GM23248 (cell line): ENCODE measurements around the gene TMC2.
"Not testable (repeated sequence)": the region's sequence is repeated elsewhere in the genome, so short reads cannot be mapped to it uniquely, and the experiment has no call there.

ENCODE experiments used
- EZH2 ChIP-seq: fragments of 200-600 bp; sonication (generic); IDR thresholded peaks from 2 replicates; pipeline ENCODE4 v1.6.1; 2018; ENCODE audit warnings: antibody characterized with exemption, mild to moderate bottlenecking; ENCODE audit not compliant: insufficient read depth, poor library complexity, severe bottlenecking
- EZH2phosphoT487 ChIP-seq: fragments of 200-600 bp; sonication (generic); IDR thresholded peaks from 2 replicates; pipeline ENCODE4 v1.6.1; 2018; ENCODE audit warnings: antibody characterized with exemption, moderate library complexity, mild to moderate bottlenecking, low read depth; ENCODE audit not compliant: insufficient read depth

DNA sequence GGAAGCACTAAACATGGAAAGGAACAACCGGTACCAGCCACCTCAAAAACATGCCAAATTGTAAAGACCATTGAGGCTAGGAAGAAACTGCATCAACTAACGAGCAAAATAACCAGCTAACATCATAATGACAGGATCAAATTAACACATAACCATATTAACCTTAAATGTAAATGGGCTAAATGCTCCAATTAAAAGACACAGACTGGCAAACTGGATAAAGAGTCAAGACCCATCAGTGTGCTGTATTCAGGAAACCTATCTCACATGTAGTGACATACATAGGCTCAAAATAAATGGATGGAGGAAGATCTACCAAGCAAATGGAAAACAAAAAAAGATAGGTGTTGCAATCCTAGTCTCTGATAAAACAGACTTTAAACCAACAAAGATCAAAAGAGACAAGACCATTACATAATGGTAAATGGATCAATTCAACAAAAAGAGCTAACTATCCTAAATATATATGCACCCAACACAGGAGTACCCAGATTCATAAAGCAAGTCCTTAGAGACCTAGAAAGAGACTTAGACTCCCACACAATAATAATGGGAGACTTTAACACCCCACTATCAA lies 33.5 kb upstream of the TMC2 start:
- TF ChIP-seq EZH2, EZH2phosphoT487: not testable (repeated sequence)
